HL-60 (cell line): ENCODE results near the gene PLPPR4.

Source experiments
- CTCF ChIP-seq: IDR thresholded peaks from one replicate; pipeline ENCODE4 v1.5.1; 2011; ENCODE audit warnings: low read length, control low read depth, inconsistent platforms; ENCODE audit not compliant: insufficient read depth
- GABPA ChIP-seq: IDR thresholded peaks from 2 replicates; pipeline ENCODE4 v1.6.1; 2012; ENCODE audit warnings: low read depth
- POLR2AphosphoS5 ChIP-seq: IDR thresholded peaks from 2 replicates; pipeline ENCODE4 v1.6.1; 2012; ENCODE audit warnings: low read depth
- REST ChIP-seq: IDR thresholded peaks from 2 replicates; pipeline ENCODE4 v1.6.1; 2012; ENCODE audit warnings: low read depth; ENCODE audit not compliant: insufficient replicate concordance
- SPI1 ChIP-seq: IDR thresholded peaks from 2 replicates; pipeline ENCODE4 v1.6.1; 2012; ENCODE audit warnings: low read depth, mild to moderate bottlenecking, borderline replicate concordance

GRCh38 chr1:99327357-99327756 lies 63.1 kb downstream of the PLPPR4 start:
- TF ChIP-seq POLR2AphosphoS5 (no peak), CTCF (no peak), REST (no peak), GABPA (no peak), SPI1 (no peak)
